Measurements from ENCODE around the gene BRD4. TPM values are rescaled to one million over a fixed set of nuclear protein-coding genes. Genes with fewer than 3 reads are reported as not detected.
A peak's percentile ranks its signal among the peaks of the same experiment; 100 is the strongest.

BRD4 gene
- total and polyA plus RNA-seq, 2 of the 13 experiments (the other 11 are each of a cell fraction or from before 2014, with no cell fraction given) = 10.5 to 11.4 TPM

DNA sequence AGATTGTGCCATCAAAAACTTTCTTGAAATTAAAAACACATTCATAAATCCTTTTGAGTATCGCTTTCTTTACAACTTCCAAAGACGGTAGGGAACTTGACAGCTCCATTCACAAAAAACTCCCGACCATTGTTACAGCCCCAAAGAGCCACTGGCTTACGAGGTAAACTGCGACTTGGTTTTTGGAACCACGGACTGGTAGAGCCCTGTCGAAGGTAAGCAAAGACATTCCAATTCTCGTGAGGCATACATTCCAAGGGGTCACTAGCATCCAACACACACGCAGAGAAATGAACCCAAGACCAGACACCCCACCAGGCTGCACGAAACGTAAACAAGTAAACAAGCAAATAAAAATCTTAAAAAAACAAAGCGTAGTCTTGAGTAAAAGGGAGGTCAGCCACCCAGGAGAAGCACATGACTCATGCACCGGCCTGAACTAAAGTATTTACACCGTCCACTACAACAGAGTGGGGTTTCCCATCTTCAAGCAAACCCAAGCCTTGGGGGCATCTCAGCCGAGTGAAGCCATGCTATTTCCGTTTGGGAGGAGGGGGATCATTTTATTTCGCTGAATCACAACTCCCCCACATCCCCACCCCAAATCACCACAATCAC, 1.4 kb downstream of the BRD4 start:
- Histone ChIP-seq H3K79me2 (ENCODE audit: insufficient read depth, low read length) (peaks cover 69% of the 10 kb centered on the region), H3K4me3 (replicated peaks in 1 of 3; ENCODE audit: insufficient read depth in 1 of 3, low read depth in 2 of 3, low read length in 3 of 3) (peak overlapping the region; percentile 66 to 99 (median 99)), H3K9me3 (ENCODE audit: low read length) (no peaks in the 10 kb centered on the region), H3K4me2 (ENCODE audit: low read depth, low read length) (peak overlapping the region; percentile 96), H3K27ac (ENCODE audit: extremely low read length, insufficient read depth, low read length) (peak overlapping the region; percentile 70), H3K9ac (ENCODE audit: insufficient read depth, low read depth, low read length) (peak overlapping the region; percentile 98), H3K27me3 (ENCODE audit: control insufficient read depth in 1 of 2, insufficient read depth in 2 of 2, low read length in 2 of 2) (no peaks in the 10 kb centered on the region; a peak in 1 of 5 replicates), H2AFZ (ENCODE audit: low read length) (no peak overlapping the region), H3K4me1 (ENCODE audit: insufficient read depth, low read length) (peaks cover 60% of the 10 kb centered on the region), H3K36me3 (replicated peaks in 1 of 2; ENCODE audit: control insufficient read depth in 1 of 2, insufficient read depth in 2 of 2, low read length in 2 of 2) (no peaks in the 10 kb centered on the region; a peak in 1 of 5 replicates), H4K20me1 (ENCODE audit: insufficient read depth, low read length) (peaks cover 54% of the 10 kb centered on the region)
- ChIA-PET POLR2A (interaction anchor here (1.0 to 1.1 kb wide), 2 partner anchors 28 to 48 kb away, joined by 3 to 5 read pairs; no protein-coding TSS in a partner anchor), CTCF (ENCODE audit: low intra/inter-chr PET ratio, low total read pairs) (no interaction called here)
- intact Hi-C loops (cut with micrococcal nuclease; ENCODE audit: unreplicated experiment) = loop anchor here (5.0 kb wide), 1 partner anchor 34 kb away; no protein-coding TSS in a partner anchor
- FAIRE-seq (no peak), ATAC-seq (peak; percentile 22; the same call in 1 of the 3 replicates), DNase-seq (ENCODE audit: low spot score) (no peak)
- in situ Hi-C loops (cut with HindIII; ENCODE audit: extremely low pct_ligation_motif_present, low pct_unique_long_range_greater_than_20kb) = loop anchor here (5.0 kb wide), 1 partner anchor 34 kb away; no protein-coding TSS in a partner anchor
- TSS peak; percentile 48 for BruUV-seq (replicated peaks)
- WGBS (ENCODE audit: low lambda C conversion rate) = 4% methylated on average over 17 of the region's 17 CpGs
- TF ChIP-seq ZNF24 (IDR thresholded peaks at IDR 0.05) = no peak
- TF ChIP-seq ZNF12 (CRISPR knock-in tag; IDR thresholded peaks at IDR 0.05) = no peak
- no peak for TF ChIP-seq ERF (CRISPR knock-in tag; IDR thresholded peaks at IDR 0.05)
- TF ChIP-seq SMARCE1 (IDR thresholded peaks at IDR 0.05; ENCODE audit: borderline replicate concordance) = no peak
- TF ChIP-seq, protein P1, sequence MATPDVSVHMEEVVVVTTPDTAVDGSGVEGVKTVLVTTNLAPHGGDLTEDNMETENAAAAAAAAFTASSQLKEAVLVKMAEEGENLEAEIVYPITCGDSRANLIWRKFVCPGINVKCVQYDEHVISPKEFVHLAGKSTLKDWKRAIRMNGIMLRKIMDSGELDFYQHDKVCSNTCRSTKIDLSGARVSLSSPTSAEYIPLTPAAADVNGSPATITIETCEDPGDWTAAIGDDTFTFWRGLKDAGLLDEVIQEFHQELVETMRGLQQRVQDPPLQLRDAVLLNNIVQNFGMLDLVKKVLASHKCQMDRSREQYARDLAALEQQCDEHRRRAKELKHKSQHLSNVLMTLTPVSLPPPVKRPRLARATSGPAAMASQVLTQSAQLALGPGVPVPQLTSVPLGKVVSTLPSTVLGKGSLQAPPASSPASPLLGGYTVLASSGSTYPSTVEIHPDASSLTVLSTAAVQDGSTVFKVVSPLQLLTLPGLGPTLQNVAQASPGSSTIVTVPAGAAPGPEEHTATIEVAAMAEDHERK (CRISPR knock-in tag; IDR thresholded peaks at IDR 0.05; ENCODE audit: low read depth) = no peak
- no peak for TF ChIP-seq SRSF4 (IDR thresholded peaks at IDR 0.05; ENCODE audit: low read depth, low read length, poor library complexity, severe bottlenecking)
- TF ChIP-seq, protein P2, sequence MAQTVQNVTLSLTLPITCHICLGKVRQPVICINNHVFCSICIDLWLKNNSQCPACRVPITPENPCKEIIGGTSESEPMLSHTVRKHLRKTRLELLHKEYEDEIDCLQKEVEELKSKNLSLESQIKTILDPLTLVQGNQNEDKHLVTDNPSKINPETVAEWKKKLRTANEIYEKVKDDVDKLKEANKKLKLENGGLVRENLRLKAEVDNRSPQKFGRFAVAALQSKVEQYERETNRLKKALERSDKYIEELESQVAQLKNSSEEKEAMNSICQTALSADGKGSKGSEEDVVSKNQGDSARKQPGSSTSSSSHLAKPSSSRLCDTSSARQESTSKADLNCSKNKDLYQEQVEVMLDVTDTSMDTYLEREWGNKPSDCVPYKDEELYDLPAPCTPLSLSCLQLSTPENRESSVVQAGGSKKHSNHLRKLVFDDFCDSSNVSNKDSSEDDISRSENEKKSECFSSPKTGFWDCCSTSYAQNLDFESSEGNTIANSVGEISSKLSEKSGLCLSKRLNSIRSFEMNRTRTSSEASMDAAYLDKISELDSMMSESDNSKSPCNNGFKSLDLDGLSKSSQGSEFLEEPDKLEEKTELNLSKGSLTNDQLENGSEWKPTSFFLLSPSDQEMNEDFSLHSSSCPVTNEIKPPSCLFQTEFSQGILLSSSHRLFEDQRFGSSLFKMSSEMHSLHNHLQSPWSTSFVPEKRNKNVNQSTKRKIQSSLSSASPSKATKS (CRISPR knock-in tag; IDR thresholded peaks at IDR 0.05) = no peak
- TF ChIP-seq FOSL2 (CRISPR knock-in tag; IDR thresholded peaks at IDR 0.05) = 0 out of 2 replicates have a peak, but pooled peaks have one; percentile 20
- TF ChIP-seq ZNF777 (CRISPR knock-in tag; IDR thresholded peaks at IDR 0.05) = no peak
- TF ChIP-seq, protein P3, sequence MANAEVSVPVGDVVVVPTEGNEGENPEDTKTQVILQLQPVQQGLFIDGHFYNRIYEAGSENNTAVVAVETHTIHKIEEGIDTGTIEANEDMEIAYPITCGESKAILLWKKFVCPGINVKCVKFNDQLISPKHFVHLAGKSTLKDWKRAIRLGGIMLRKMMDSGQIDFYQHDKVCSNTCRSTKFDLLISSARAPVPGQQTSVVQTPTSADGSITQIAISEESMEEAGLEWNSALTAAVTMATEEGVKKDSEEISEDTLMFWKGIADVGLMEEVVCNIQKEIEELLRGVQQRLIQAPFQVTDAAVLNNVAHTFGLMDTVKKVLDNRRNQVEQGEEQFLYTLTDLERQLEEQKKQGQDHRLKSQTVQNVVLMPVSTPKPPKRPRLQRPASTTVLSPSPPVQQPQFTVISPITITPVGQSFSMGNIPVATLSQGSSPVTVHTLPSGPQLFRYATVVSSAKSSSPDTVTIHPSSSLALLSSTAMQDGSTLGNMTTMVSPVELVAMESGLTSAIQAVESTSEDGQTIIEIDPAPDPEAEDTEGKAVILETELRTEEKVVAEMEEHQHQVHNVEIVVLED (CRISPR knock-in tag; IDR thresholded peaks at IDR 0.05; ENCODE audit: borderline replicate concordance) = peak; percentile 28; the same call in 1 of the 2 replicates
- TF ChIP-seq, protein P4, sequence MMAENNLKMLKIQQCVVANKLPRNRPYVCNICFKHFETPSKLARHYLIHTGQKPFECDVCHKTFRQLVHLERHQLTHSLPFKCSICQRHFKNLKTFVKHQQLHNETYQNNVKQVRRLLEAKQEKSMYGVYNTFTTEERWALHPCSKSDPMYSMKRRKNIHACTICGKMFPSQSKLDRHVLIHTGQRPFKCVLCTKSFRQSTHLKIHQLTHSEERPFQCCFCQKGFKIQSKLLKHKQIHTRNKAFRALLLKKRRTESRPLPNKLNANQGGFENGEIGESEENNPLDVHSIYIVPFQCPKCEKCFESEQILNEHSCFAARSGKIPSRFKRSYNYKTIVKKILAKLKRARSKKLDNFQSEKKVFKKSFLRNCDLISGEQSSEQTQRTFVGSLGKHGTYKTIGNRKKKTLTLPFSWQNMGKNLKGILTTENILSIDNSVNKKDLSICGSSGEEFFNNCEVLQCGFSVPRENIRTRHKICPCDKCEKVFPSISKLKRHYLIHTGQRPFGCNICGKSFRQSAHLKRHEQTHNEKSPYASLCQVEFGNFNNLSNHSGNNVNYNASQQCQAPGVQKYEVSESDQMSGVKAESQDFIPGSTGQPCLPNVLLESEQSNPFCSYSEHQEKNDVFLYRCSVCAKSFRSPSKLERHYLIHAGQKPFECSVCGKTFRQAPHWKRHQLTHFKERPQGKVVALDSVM (CRISPR knock-in tag; IDR thresholded peaks at IDR 0.05) = no peak
- 0 out of 2 replicates have a peak, but pooled peaks have one; percentile 7 for TF ChIP-seq HDAC1 (CRISPR knock-in tag; IDR thresholded peaks at IDR 0.05)
- no peak for TF ChIP-seq ZNF670 (CRISPR knock-in tag; IDR thresholded peaks at IDR 0.05; ENCODE audit: borderline replicate concordance)
- TF ChIP-seq ZNF629 (CRISPR knock-in tag; conservative IDR thresholded peaks at IDR 0.05) = no peak
- TF ChIP-seq NKX3-1 (CRISPR knock-in tag; IDR thresholded peaks at IDR 0.05) = 0 out of 2 replicates have a peak, but pooled peaks have one; percentile 37
- TF ChIP-seq ZFYVE20 (CRISPR knock-in tag; IDR thresholded peaks at IDR 0.05; ENCODE audit: borderline replicate concordance, low read depth) = no peak
